HG03064 (cell line): ENCODE data around the gene CDKN1A.
"Not testable (repeated sequence)": the region's sequence is repeated elsewhere in the genome, so short reads cannot be mapped to it uniquely, and the experiment has no call there.

Experiments used
- ATAC-seq: cut with Tn5 transposase; IDR thresholded peaks from one replicate; pipeline ENCODE4 v1.9.1; 2021; ENCODE audit warnings: low read depth; ENCODE audit not compliant: unreplicated experiment

CDKN1A gene

DNA sequence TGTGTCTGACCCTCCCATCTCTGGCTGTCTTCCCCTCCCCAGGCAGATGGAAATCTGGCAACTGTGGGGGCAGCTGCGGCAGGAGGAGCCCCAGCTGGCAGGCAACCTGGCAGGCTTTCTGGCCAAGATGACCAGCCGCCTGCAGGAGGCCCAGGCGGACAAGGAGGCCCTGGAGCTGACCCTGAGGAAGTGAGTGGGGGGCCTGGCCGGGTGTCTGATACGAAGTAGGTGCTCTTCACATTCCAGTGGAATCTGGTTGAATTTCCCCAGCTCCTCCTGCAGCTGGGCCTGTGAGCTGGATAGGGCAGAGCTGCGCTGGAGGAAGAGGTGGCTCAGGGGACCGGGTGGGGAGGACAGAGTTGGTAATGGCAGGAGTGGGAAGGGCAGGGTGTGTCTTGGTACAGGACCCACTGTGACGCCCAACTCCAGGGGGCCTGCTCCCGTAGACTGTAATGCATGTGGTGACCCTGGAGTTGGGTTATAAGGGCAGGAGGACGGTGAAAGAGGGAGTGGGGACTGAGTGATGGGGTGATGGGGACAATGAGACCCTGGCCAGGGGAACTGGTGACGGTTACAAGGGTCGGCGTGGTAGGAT is 38.8 kb downstream of the CDKN1A start:
- no peak for ATAC-seq

GRCh38 chr6:36717871-36718540 is 39.5 kb downstream of the CDKN1A start:
- ATAC-seq, result no peak

- ATAC-seq, result no peak
Observed at GRCh38 chr6:36718560-36718959, 40.0 kb downstream of the CDKN1A start.

GRCh38 chr6:36719126-36719525 is 40.6 kb downstream of the CDKN1A start:
- no peak for ATAC-seq

- no peak for ATAC-seq
Observed at GRCh38 chr6:36720251-36721141, 42.0 kb downstream of the CDKN1A start.

- ATAC-seq, result no peak
Observed at GRCh38 chr6:36721369-36722140, 43.0 kb downstream of the CDKN1A start.

- no peak for ATAC-seq
Observed at GRCh38 chr6:36722365-36722764, 43.9 kb downstream of the CDKN1A start.

DNA sequence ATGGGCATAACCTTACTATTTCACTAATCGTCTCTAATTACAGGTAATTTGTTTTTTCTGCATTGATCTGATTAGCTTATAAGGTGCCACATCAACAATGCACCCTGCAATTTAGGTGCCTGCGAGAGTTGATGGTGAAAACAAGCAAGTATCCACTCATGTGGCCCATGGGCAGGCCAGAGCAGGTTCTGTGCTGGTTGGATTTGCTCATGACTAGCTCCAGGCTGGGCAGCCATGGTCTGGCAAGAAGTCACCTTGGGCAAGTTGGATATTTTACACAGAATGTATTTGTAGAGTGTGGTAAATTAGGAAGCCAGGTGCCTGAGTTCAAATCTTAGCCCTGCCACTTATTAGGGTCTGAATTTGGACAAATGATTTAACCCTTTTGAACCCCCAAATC is 44.4 kb downstream of the CDKN1A start:
- ATAC-seq, result no peak

- not testable (repeated sequence) for ATAC-seq
Observed at GRCh38 chr6:36723992-36724391, 45.5 kb downstream of the CDKN1A start.

GRCh38 chr6:36724514-36725390 is 46.2 kb downstream of the CDKN1A start:
- ATAC-seq, result no peak

DNA sequence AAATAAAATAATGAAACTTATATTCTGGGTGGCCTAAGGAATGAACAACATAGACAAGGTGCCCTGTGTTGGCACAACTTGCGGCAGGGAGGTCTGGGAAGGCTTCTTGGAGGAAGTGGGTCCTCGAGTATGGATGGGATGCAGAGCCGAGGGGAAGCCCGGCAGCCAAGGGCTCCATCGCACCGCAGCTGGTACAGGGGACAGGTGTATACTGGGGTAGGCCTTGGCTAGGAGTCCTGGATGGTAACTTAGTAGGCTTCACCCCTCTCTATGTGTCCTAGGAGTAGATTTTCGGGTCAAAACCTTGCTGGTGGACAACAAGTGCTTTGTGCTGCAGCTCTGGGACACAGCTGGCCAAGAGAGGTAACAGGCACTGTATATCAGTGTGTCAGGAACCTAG is 47.1 kb downstream of the CDKN1A start:
- no peak for ATAC-seq

DNA sequence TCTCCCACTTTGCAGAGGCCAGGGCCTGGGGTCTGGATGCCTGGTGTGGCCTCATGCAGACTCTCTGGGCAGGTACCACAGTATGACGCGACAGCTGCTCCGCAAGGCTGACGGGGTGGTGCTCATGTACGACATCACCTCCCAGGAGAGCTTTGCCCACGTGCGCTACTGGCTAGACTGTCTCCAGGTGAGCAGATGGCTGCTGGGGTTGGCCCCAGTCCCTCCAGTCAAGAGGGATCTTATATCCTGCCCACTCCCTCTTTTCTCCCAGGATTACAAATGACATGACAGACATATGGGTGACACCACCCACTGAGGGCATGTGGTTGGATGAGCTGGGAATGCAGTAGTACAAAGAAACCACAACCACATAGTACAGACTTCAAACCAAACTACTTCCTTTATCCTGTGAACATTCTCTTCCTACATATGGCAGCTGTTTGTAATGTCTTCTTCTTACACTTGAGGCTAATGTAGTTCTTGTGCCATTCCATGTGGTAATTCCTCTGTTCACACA is 49.0 kb downstream of the CDKN1A start:
- ATAC-seq, result no peak

- ATAC-seq, result no peak
Observed at GRCh38 chr6:36728289-36729160, 50.0 kb downstream of the CDKN1A start.

- ATAC-seq, result no peak
Observed at GRCh38 chr6:36729161-36729524, 50.6 kb downstream of the CDKN1A start.

DNA sequence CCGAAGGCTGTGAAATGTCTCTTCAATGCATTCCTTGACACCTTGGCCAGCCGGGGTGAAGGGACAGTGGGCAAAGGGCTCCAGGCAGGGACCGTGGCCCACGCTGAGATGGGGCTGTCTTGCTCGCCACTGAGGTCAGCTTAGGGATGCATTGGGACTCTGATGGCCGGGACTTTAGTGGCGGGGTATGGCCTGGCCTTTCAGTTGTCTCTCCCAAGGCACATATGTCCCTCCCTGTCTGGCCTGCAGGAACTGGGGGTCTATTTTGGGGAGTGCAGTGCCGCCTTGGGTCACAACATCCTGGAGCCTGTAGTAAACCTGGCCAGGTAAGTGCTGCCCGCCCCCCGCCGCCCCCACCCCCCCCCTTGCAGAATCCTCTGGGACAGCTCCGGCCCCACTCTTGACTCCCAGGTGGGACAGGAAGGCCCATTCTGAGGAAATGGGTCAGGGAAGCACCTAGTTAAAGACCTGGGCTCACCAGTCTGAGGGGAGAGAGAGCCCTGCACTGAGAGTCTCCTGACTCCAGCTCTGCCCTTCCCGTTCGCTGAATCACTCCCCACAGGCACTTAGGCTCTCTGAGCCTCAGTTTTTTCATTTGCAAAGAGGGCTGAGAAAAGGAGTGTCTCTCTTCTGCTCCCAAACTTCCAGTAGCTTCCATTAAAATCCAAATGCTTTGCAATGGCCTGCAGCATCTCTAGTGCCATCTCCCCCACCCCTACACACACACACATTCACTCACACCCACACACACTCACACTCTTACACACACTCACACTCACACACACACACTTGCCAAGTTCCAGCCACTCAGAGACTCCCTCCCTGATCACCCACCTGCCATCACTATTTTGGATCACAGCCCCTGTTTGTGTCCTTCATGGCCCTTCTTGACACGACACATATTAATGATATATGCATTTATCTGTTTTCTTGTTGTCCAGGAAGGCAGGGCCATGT is 52.2 kb downstream of the CDKN1A start:
- no peak for ATAC-seq

DNA sequence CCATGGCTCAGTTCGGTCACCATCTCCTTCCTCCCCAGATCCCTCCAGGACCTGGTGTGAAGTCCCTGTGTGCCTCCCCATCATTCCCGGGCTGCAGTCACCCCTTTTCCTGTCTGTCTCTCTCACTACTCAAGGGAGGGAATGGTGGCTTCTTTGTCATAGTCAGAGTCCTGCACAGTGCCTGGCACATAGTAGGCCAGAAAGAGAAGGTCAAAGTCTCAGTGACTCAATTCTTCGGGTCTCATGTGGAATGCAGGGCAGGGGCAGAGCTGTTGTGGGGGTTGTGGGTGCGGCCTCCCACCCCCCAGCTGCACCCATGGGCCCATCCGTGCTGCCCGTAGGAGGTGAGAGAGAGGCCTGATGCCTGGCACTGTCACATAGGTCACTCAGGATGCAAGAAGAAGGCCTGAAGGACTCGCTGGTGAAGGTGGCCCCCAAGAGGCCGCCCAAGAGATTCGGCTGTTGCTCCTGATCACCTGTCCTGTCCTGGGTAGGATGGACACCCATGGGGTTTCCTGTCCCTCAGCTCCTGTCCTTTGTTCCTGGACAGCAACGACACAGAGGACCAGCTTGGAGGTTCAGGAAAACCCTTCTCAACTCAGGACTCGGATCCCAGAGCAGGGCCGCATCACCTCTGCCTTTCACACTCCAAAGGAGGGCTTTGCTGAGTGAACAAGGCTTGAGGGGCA is 53.3 kb downstream of the CDKN1A start:
- ATAC-seq, result no peak

DNA sequence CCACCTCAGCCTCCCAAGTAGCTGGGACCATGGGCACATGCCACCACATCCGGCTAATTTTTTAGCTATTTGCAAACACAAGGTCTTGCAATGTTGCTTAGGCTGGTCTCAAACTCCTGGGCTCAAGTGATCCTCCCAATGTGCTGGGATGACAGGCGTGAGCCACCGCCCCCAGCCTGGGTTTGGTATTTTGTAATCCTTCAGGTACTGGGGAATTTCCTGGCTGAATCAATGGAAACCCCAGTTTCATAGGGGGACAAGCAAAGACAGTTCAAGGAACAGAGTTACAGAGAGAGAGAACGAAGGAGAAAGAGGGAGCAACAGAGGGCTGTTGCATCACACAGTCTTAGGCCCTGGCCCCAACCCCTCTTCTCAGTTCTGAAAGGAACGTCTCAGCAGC is 54.8 kb downstream of the CDKN1A start:
- ATAC-seq, result no peak
